ENCODE measurements around the gene MBTPS1. TPM values are rescaled to one million over a fixed set of nuclear protein-coding genes. Genes with fewer than 3 reads are reported as not detected.

Gene MBTPS1
- total RNA-seq, 3 donors from 2014 or later (not counting 1 experiment from before 2014, with no cell fraction given) = 85.2 to 124 (median 113) TPM

GRCh38 chr16:84081446-84081989 lies 35.2 kb downstream of the MBTPS1 start:
- Mint-ChIP-seq H3K9me3 (no peaks in the 10 kb centered on the region), H3K4me3 (no peak overlapping the region), H3K27me3 (ENCODE audit: low read depth in 2 of 2) (no peaks in the 10 kb centered on the region), H3K27ac (no peak overlapping the region), H3K36me3 (peaks cover 10% of the 10 kb centered on the region), H3K4me1 (peaks cover 15 to 43% of the 10 kb centered on the region in 2 donors)
- Histone ChIP-seq H3K4me1 (ENCODE audit: control insufficient read depth, insufficient read depth, low read length) (peaks cover 12% of the 10 kb centered on the region), H3K27ac (ENCODE audit: low read length) (no peak overlapping the region), H3K4me3 (ENCODE audit: low read length) (no peak overlapping the region), H3K36me3 (ENCODE audit: control insufficient read depth, insufficient read depth, low read length) (peaks cover 58% of the 10 kb centered on the region), H3K9me3 (ENCODE audit: control insufficient read depth, insufficient read depth, low read length) (no peaks in the 10 kb centered on the region), H3K27me3 (ENCODE audit: control insufficient read depth, insufficient read depth, low read length) (no peaks in the 10 kb centered on the region)
- DNase-seq (no peak), ATAC-seq (no peak)
- intact Hi-C loops (cut with micrococcal nuclease) = no loop called here
- no peak for TF ChIP-seq CTCF (IDR thresholded peaks at IDR 0.05)
- 88% methylated on average over 14 of the region's 14 CpGs for WGBS (ENCODE audit: insufficient coverage)

GRCh38 chr16:84080813-84081212 lies 35.9 kb downstream of the MBTPS1 start:
- DNase-seq (no peak), ATAC-seq (no peak)
- Mint-ChIP-seq H3K27ac (no peak overlapping the region), H3K36me3 (peaks cover 12% of the 10 kb centered on the region), H3K9me3 (no peaks in the 10 kb centered on the region), H3K27me3 (ENCODE audit: low read depth in 2 of 2) (no peaks in the 10 kb centered on the region), H3K4me1 (peaks cover 10 to 44% of the 10 kb centered on the region in 2 donors), H3K4me3 (no peak overlapping the region)
- TF ChIP-seq CTCF (IDR thresholded peaks at IDR 0.05) = no peak
- Histone ChIP-seq H3K27ac (ENCODE audit: low read length) (no peak overlapping the region), H3K36me3 (ENCODE audit: control insufficient read depth, insufficient read depth, low read length) (peaks cover 55% of the 10 kb centered on the region), H3K27me3 (ENCODE audit: control insufficient read depth, insufficient read depth, low read length) (no peaks in the 10 kb centered on the region), H3K4me3 (ENCODE audit: low read length) (no peak overlapping the region), H3K9me3 (ENCODE audit: control insufficient read depth, insufficient read depth, low read length) (no peaks in the 10 kb centered on the region), H3K4me1 (ENCODE audit: control insufficient read depth, insufficient read depth, low read length) (peaks cover 7% of the 10 kb centered on the region)
- intact Hi-C loops (cut with micrococcal nuclease) = no loop called here
- 94% methylated on average over 6 of the region's 6 CpGs for WGBS (ENCODE audit: insufficient coverage)

GRCh38 chr16:84080378-84080777 lies 36.4 kb downstream of the MBTPS1 start:
- intact Hi-C loops (cut with micrococcal nuclease) = no loop called here
- no peak overlapping the region for H3K27ac Mint-ChIP-seq

More at GRCh38 chr16:84080378-84080777, 36.4 kb downstream of the MBTPS1 start:
- no peaks in the 10 kb centered on the region for H3K9me3 ChIP-seq (ENCODE audit: control insufficient read depth, insufficient read depth, low read length)
- Mint-ChIP-seq H3K36me3 (peaks cover 17% of the 10 kb centered on the region), H3K27me3 (ENCODE audit: low read depth in 2 of 2) (no peaks in the 10 kb centered on the region), H3K4me1 (peaks cover 9 to 43% of the 10 kb centered on the region in 2 donors), H3K4me3 (no peak overlapping the region), H3K9me3 (no peaks in the 10 kb centered on the region)
- H3K27ac ChIP-seq (ENCODE audit: low read length) = no peak overlapping the region
- peaks cover 59% of the 10 kb centered on the region for H3K36me3 ChIP-seq (ENCODE audit: control insufficient read depth, insufficient read depth, low read length)
- DNase-seq (no peak), ATAC-seq (no peak)
- H3K27me3 ChIP-seq (ENCODE audit: control insufficient read depth, insufficient read depth, low read length) = no peaks in the 10 kb centered on the region
- WGBS (ENCODE audit: insufficient coverage) = 90% methylated on average over 8 of the region's 8 CpGs
- no peak overlapping the region for H3K4me3 ChIP-seq (ENCODE audit: low read length)
- no peak for TF ChIP-seq CTCF (IDR thresholded peaks at IDR 0.05)
- peaks cover 7% of the 10 kb centered on the region for H3K4me1 ChIP-seq (ENCODE audit: control insufficient read depth, insufficient read depth, low read length)

All from natural killer cell (primary cell).